Hematopoietic multipotent progenitor cell treated with erythropoietin and hydrocortisone succinate and interleukin-3 and kit ligand, for 17 days (in vitro differentiated cells): Measurements from ENCODE around the gene AQP1.

Source experiments
- DNase-seq: peaks from one replicate; pipeline ENCODE4 v3.0.0-alpha.2; 2015; ENCODE audit warnings: low spot score

The AQP1 gene

GRCh38 chr7:30936650-30937245 lies 25.1 kb downstream of the AQP1 start:
- no peak for DNase-seq

GRCh38 chr7:30937416-30937815 lies 25.8 kb downstream of the AQP1 start:
- DNase-seq, result no peak

- DNase-seq, result peak; percentile 79
These were observed 27.0 kb downstream of the AQP1 start for GRCh38 chr7:30938435-30939316.

DNA sequence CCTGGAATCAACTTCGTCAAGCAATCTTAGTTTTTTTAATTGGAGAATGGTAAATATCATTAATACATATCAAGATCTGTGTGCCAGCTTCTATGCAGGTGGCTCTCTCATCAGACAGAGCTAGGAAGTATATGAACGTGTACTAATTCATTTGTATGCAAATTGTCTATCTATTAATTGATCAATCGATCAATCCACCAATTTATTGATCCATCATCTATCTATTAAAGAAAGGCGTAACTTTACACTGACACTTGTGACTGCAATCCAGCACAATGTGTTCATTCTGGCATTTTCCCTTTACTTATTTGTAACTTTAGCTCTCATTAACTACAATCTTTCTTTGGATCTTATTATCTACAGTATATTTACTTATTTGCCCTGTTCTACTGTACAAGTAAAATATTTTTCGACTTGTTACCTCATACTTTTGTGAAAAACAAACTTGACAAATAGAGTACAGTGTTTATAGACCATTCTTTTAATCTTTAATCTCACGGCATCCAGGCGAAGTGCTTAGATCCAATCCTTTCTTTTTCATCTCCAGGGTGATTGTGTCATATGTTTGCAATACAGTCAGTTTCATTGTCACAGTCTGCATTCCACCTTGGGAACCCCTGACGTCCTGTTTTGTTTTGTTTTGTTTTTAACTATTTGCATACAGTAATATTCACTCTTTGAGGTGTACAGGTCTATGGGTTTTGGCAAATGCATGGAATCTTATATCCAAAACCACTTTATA lies 30.1 kb downstream of the AQP1 start:
- no peak for DNase-seq

- DNase-seq, result no peak
These were observed 38.5 kb downstream of the AQP1 start for GRCh38 chr7:30950197-30950596.

- no peak for DNase-seq
These were observed 43.3 kb downstream of the AQP1 start for GRCh38 chr7:30954914-30955313.

- DNase-seq, result no peak
These were observed 45.1 kb downstream of the AQP1 start for GRCh38 chr7:30956704-30957103.

GRCh38 chr7:30963842-30964241 lies 52.2 kb downstream of the AQP1 start, which contains the start of gene GHRHR:
Gene GHRHR (plus strand): TSS chr7:30963953. CDS start chr7:30964069, 116 bp downstream.
- no peak for DNase-seq

- no peak for DNase-seq
These were observed 53.7 kb downstream of the AQP1 start for GRCh38 chr7:30965372-30965771.

DNA sequence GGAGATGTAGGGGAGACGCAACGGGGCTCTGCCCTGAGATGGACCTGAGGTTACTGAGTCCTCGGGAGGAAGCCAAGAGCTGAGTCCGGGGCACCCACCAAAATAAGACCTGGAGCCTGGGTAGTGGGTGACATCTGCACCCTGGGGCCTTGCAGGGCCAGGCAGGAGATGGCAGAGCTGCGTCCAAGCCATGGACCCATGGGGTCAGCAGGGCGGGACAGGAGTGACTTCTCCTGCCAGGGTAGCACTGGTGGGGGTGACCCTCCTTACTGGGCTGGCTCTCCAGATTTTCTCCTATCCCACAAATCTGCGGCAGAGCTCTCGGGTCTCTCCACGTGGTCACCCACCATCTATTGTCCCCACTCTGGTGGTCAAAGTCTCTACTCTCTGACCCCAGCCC lies 54.2 kb downstream of the AQP1 start:
- DNase-seq, result no peak

- no peak for DNase-seq
These were observed 56.6 kb downstream of the AQP1 start for GRCh38 chr7:30968294-30968693.

- DNase-seq, result no peak
These were observed 57.3 kb downstream of the AQP1 start for GRCh38 chr7:30968747-30969603.

GRCh38 chr7:30969604-30969970 lies 57.9 kb downstream of the AQP1 start:
- DNase-seq, result no peak

DNA sequence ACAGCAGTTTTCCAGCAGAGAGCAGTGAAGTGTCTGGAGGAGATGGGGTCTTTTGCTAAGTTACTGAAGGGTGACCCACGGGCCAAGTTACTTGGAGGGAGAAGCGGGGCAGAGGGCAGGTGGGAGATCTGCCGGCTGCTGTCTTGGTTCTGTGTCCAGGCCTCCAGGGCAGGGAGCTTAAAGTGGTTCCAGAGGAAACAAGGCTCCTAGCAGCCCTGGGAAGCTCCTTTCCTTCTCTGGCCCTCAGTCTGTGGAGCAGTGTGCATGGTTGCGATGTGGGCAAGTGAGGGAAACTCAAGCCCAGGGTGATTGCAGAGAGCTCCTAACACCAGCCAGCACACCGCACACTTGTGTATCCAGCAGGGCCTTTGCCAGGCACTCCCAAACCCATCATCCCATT lies 58.4 kb downstream of the AQP1 start:
- DNase-seq, result no peak

GRCh38 chr7:30970594-30971094 lies 59.0 kb downstream of the AQP1 start:
- DNase-seq, result no peak

DNA sequence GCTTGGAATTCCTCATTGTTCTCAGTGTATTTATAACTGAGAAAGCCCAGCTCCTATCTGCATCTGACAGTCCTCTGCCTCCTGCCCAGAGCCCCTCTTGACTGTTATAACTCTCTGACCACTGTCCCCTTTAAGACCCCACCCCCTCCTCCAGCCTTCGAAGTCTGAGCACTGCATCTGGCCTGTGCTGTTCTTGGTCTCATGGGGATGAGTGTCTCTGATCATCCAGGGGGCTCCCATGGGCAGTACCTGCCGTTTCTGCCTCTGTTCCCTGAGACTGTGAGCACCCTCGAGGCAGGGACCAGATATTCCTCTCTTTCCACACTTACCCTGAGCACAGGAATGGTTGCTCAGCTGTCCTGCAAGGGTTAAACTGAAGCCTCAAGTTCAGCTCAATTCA lies 59.8 kb downstream of the AQP1 start:
- DNase-seq, result no peak

DNA sequence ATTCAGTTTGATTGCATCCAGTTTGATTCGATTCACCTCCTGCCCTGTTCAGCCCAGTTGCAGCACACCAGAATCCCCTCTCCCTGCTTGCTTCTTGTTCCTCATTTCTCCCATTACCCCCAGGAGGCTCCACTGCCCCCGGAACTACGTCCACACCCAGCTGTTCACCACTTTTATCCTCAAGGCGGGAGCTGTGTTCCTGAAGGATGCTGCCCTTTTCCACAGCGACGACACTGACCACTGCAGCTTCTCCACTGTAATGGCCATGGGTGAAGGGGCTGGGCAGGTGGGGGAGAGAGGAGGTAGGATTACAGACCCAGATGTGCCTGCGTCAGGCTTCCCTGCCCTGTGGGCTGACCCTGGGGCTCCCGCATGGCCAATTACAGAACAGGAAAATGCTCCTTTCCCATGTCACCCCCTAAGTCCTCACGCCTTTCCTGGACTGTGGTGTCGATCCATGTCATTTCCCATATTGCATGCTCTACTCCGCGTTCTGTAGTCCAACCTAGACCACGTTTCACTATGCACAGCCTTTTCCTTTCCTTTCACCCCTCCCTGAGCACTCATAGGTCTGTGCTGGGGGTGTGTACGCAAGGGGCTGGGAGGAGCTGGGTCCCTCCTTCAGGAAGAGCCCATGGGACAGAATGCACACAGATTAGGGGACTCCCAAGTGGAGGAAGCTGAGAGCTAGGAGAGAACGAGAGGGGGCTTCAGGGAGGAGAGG lies 60.3 kb downstream of the AQP1 start:
- no peak for DNase-seq

DNA sequence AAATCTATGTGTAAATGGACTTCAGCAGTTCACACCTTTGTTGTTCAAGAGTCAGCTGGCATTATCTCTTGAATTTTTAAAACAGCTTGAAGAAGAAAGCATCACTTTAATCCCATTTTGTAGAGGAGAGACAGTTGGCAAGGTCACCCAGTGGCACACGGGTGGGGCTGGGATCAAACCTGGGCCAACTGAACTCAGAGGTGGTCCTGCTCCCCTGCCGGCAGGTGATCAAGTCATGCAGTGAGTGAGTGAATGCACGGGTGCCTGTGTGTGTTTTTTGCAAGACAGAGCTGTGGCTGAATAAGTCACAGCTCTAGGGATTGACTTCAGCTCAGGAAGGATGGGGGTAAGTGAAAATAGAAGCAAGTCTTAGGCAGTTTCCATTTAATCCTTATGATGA lies 61.6 kb downstream of the AQP1 start:
- no peak for DNase-seq

DNA sequence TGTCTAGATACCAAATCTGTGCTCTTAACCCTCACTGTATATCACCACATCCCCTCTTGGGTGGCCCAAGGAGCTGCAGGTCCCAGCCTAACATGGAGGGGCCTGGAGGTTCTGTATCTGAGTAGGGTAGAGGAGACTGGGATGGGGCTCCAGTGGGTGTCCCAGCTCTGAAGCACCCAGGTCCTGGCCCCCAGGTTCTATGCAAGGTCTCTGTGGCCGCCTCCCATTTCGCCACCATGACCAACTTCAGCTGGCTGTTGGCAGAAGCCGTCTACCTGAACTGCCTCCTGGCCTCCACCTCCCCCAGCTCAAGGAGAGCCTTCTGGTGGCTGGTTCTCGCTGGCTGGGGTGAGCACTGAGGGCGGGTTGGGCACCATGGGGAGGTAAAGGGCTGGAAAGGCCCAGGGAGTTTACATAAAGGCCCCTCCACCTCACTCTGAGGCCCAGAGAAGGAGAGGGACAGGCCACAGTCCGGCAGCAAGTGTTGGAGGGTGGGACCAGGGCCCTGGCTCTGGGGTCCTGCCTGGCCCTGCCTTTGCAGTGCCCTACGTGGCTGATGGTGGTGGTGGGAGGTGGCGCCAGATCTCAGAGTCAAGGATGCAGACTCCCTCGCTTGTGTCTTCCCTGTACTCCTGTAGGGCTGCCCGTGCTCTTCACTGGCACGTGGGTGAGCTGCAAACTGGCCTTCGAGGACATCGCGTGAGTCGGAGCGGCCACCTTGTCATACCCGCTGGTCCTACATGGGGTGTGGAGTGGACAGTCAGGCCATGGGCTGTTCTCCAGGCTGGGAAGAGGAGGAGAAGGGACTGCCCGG lies 62.3 kb downstream of the AQP1 start:
- DNase-seq, result no peak

DNA sequence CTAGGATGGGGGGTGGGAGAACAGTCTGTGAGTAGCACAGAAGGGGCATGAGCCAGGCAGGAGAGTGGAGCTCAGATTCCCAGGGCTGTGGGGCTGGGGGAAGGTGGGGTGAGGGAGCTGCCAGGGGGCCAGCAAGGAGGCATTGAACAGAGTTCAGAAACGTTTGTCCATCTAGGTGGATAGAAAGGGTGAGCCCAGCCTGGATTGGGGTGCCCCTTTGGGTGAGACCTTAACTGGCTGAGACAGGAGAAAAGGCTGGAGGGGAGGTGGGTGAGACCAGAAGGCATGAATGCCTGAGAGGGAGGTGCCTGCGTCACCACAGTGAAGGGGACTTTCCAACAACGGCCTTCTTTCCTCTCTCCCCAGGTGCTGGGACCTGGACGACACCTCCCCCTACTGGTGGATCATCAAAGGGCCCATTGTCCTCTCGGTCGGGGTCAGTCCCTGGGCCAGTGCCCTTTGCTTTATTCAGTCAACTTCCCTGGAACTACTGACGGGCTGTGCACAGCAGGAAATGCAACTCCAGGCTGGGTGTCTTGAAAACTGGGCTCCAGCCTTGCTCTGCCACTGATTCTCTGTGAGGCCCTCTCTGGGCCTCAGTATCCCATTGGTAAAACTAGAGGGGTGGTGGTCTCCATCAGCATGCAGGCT lies 63.1 kb downstream of the AQP1 start:
- DNase-seq, result peak; percentile 62
